Stimulated activated naive CD8-positive, alpha-beta T cell treated with anti-CD3 and anti-CD28 coated beads, Interleukin-15, Interleukin-2, amounts not matched to agents 100 ng/mL and 50 ng/mL, for 24 hours (primary cell): ENCODE results near the gene FXN.

Source experiments
- H3K27ac Mint-ChIP-seq: one replicate; pipeline ENCODE4 v1.8.0; 2021; ENCODE audit warnings: mild to moderate bottlenecking, mixed read lengths
- H3K27me3 Mint-ChIP-seq: one replicate; pipeline ENCODE4 v1.8.0; 2021; ENCODE audit warnings: mixed read lengths
- H3K36me3 Mint-ChIP-seq: one replicate; pipeline ENCODE4 v1.8.0; 2021; ENCODE audit warnings: low read depth, mixed read lengths
- H3K4me1 Mint-ChIP-seq: one replicate; pipeline ENCODE4 v1.8.0; 2021; ENCODE audit warnings: low read depth, mixed read lengths
- H3K4me3 Mint-ChIP-seq: one replicate; pipeline ENCODE4 v1.8.0; 2021; ENCODE audit warnings: mild to moderate bottlenecking, mixed read lengths
- H3K9me3 Mint-ChIP-seq: one replicate; pipeline ENCODE4 v1.8.0; 2021; ENCODE audit warnings: mixed read lengths

The FXN gene

GRCh38 chr9:69121155-69122081, 85.9 kb downstream of the FXN start:
- Mint-ChIP-seq H3K4me3 (peak overlapping the region; percentile 86), H3K36me3 (no peaks in the 10 kb centered on the region), H3K9me3 (no peaks in the 10 kb centered on the region), H3K4me1 (peaks cover 19% of the 10 kb centered on the region), H3K27me3 (peaks cover 12% of the 10 kb centered on the region), H3K27ac (no peak overlapping the region)

GRCh38 chr9:69122082-69122548, 86.6 kb downstream of the FXN start:
- Mint-ChIP-seq H3K9me3 (no peaks in the 10 kb centered on the region), H3K27me3 (peaks cover 12% of the 10 kb centered on the region), H3K4me1 (peaks cover 19% of the 10 kb centered on the region), H3K36me3 (no peaks in the 10 kb centered on the region), H3K4me3 (peak overlapping the region; percentile 86), H3K27ac (no peak overlapping the region)

GRCh38 chr9:69122549-69123141, 87.1 kb downstream of the FXN start:
- H3K9me3 Mint-ChIP-seq = no peaks in the 10 kb centered on the region
- peaks cover 19% of the 10 kb centered on the region for H3K4me1 Mint-ChIP-seq
- no peaks in the 10 kb centered on the region for H3K36me3 Mint-ChIP-seq
- H3K27ac Mint-ChIP-seq = no peak overlapping the region
- peak overlapping the region; percentile 86 for H3K4me3 Mint-ChIP-seq
- H3K27me3 Mint-ChIP-seq = peaks cover 12% of the 10 kb centered on the region

- no peak overlapping the region for H3K4me3 Mint-ChIP-seq
- no peaks in the 10 kb centered on the region for H3K4me1 Mint-ChIP-seq
- H3K9me3 Mint-ChIP-seq = no peaks in the 10 kb centered on the region
- no peaks in the 10 kb centered on the region for H3K27me3 Mint-ChIP-seq
- H3K36me3 Mint-ChIP-seq = no peaks in the 10 kb centered on the region
- no peak overlapping the region for H3K27ac Mint-ChIP-seq
Measured at GRCh38 chr9:69130456-69131441, 95.2 kb downstream of the FXN start.

GRCh38 chr9:69131682-69132081, 96.1 kb downstream of the FXN start:
- Mint-ChIP-seq H3K27ac (no peak overlapping the region), H3K36me3 (no peaks in the 10 kb centered on the region), H3K27me3 (no peaks in the 10 kb centered on the region), H3K4me3 (no peak overlapping the region), H3K9me3 (no peaks in the 10 kb centered on the region), H3K4me1 (no peaks in the 10 kb centered on the region)

- no peaks in the 10 kb centered on the region for H3K27me3 Mint-ChIP-seq
- H3K36me3 Mint-ChIP-seq = no peaks in the 10 kb centered on the region
- H3K9me3 Mint-ChIP-seq = no peaks in the 10 kb centered on the region
Measured at GRCh38 chr9:69132361-69132760, 96.8 kb downstream of the FXN start.

GRCh38 chr9:69134412-69134811, 98.9 kb downstream of the FXN start:
- no peaks in the 10 kb centered on the region for H3K36me3 Mint-ChIP-seq

More at GRCh38 chr9:69132361-69132760, 96.8 kb downstream of the FXN start:
- H3K4me1 Mint-ChIP-seq = no peaks in the 10 kb centered on the region
- H3K27ac Mint-ChIP-seq = no peak overlapping the region
- H3K4me3 Mint-ChIP-seq = no peak overlapping the region

GRCh38 chr9:69136185-69136584, 100.6 kb downstream of the FXN start:
- Mint-ChIP-seq H3K36me3 (no peaks in the 10 kb centered on the region), H3K27me3 (no peaks in the 10 kb centered on the region), H3K9me3 (no peaks in the 10 kb centered on the region), H3K27ac (no peak overlapping the region), H3K4me1 (no peaks in the 10 kb centered on the region), H3K4me3 (no peak overlapping the region)

More at GRCh38 chr9:69134412-69134811, 98.9 kb downstream of the FXN start:
- Mint-ChIP-seq H3K27ac (no peak overlapping the region), H3K4me3 (no peak overlapping the region), H3K27me3 (no peaks in the 10 kb centered on the region), H3K9me3 (no peaks in the 10 kb centered on the region), H3K4me1 (no peaks in the 10 kb centered on the region)

- no peaks in the 10 kb centered on the region for H3K27me3 Mint-ChIP-seq
Measured at GRCh38 chr9:69136779-69137178, 101.2 kb downstream of the FXN start.

GRCh38 chr9:69137311-69137710, 101.8 kb downstream of the FXN start:
- Mint-ChIP-seq H3K27me3 (no peaks in the 10 kb centered on the region), H3K4me1 (no peaks in the 10 kb centered on the region), H3K36me3 (no peaks in the 10 kb centered on the region), H3K27ac (no peak overlapping the region), H3K9me3 (no peaks in the 10 kb centered on the region), H3K4me3 (no peak overlapping the region)

More at GRCh38 chr9:69136779-69137178, 101.2 kb downstream of the FXN start:
- Mint-ChIP-seq H3K27ac (no peak overlapping the region), H3K36me3 (no peaks in the 10 kb centered on the region), H3K4me3 (no peak overlapping the region), H3K9me3 (no peaks in the 10 kb centered on the region), H3K4me1 (no peaks in the 10 kb centered on the region)

GRCh38 chr9:69139596-69139995, 104.0 kb downstream of the FXN start:
- H3K27ac Mint-ChIP-seq = no peak overlapping the region
- no peaks in the 10 kb centered on the region for H3K36me3 Mint-ChIP-seq
- H3K27me3 Mint-ChIP-seq = no peaks in the 10 kb centered on the region

GRCh38 chr9:69140123-69140735, 104.7 kb downstream of the FXN start:
- no peaks in the 10 kb centered on the region for H3K9me3 Mint-ChIP-seq
- no peaks in the 10 kb centered on the region for H3K27me3 Mint-ChIP-seq
- no peaks in the 10 kb centered on the region for H3K4me1 Mint-ChIP-seq
- H3K4me3 Mint-ChIP-seq = no peak overlapping the region
- no peak overlapping the region for H3K27ac Mint-ChIP-seq
- no peaks in the 10 kb centered on the region for H3K36me3 Mint-ChIP-seq

More at GRCh38 chr9:69139596-69139995, 104.0 kb downstream of the FXN start:
- no peak overlapping the region for H3K4me3 Mint-ChIP-seq
- no peaks in the 10 kb centered on the region for H3K4me1 Mint-ChIP-seq
- H3K9me3 Mint-ChIP-seq = no peaks in the 10 kb centered on the region

GRCh38 chr9:69141851-69142250, 106.3 kb downstream of the FXN start:
- Mint-ChIP-seq H3K27me3 (no peaks in the 10 kb centered on the region), H3K4me1 (no peaks in the 10 kb centered on the region), H3K36me3 (no peaks in the 10 kb centered on the region), H3K4me3 (no peak overlapping the region), H3K27ac (peak overlapping the region; percentile 12), H3K9me3 (no peaks in the 10 kb centered on the region)

- Mint-ChIP-seq H3K27me3 (no peaks in the 10 kb centered on the region), H3K9me3 (no peaks in the 10 kb centered on the region), H3K4me1 (no peaks in the 10 kb centered on the region), H3K36me3 (no peaks in the 10 kb centered on the region), H3K27ac (no peak overlapping the region), H3K4me3 (no peak overlapping the region)
Measured at GRCh38 chr9:69143291-69143690, 107.7 kb downstream of the FXN start.
